Renal cortex interstitium (tissue), 11 donors: ENCODE results near the gene RGS19. TPM values are rescaled to one million over a fixed set of nuclear protein-coding genes. Genes with fewer than 3 reads are reported as not detected.
"Not testable (repeated sequence)": the region's sequence is repeated elsewhere in the genome, so short reads cannot be mapped to it uniquely, and the experiment has no call there.

Experiments used
- DNase-seq, 11 donors: peaks; one replicate each; pipeline ENCODE4 v3.0.0-alpha.2; 2013; ENCODE audit warnings: low read depth in 9 of 11, low spot score in 4 of 11; ENCODE audit errors: extremely low read depth in 1 of 11
- polyA plus RNA-seq, 3 donors: library from polyadenylated mRNA; unstranded; fragments of 120-200 nt; gene quantifications; one replicate each; pipeline ENCODE4 v1.2.1, GENCODE V29; 2013; ENCODE audit not compliant: insufficient read length in 3 of 3

The RGS19 gene
- polyA plus RNA-seq, 3 donors: 4.5 to 7.1 (median 5.7) TPM

DNA sequence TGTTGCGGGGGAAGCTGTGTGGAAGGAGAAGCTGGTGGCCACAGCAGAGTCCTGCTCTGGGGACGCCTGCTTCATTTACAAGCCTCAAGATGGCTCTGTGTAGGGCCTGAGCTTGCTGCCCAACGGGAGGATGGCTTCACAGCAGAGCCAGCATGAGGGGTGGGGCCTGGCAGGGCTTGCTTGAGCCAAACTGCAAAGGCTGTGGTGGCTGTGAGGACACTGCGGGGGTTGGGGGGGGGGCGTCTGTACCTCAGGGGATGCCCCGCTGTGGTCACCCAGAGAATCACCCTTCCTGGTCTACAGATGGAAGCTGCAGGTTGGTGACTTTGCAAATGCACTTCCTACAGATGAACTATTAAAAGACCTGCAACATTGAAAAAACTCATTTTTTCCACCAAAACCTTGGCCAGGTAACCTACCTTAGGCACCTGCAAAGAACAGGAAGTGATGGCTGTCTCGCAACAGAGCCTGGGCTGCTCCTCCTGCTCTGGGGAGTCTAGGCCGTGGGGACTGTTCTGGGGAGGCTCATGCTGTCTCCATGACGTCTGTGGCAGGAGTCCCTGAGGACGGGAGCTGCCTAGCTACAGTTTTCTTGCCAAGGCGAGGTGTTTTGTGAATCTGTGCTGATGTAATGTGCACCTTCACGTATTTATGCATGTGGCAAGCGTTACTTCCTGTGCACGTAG, 20.7 kb upstream of the RGS19 start:
- DNase-seq: no peak

DNA sequence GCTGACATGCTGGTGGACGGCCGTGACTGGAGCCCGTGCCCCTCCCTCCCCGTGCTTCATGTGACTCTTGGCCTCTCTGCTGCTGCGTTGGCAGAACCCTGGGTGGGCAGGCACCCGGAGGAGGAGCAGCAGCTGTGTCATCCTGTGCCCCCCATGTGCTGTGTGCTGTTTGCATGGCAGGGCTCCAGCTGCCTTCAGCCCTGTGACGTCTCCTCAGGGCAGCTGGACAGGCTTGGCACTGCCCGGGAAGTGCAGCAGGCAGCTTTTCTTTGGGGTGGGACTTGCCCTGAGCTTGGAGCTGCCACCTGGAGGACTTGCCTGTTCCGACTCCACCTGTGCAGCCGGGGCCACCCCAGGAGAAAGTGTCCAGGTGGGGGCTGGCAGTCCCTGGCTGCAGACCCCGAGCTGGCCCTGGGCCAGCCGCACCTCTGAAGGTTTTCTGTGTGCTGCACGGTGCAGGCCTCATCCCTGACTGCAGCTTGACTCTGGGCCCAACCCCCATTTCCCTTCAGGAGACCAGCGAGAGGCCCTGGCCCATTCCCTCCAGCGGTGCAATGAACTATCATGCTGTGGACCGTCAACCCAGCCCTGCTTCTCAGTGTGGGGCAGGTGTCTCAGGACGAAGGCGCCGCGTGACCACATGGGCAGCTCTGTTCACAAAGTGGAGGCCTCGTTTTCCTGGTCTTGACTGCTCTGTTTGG, 19.9 kb upstream of the RGS19 start:
- DNase-seq: no peak

DNA sequence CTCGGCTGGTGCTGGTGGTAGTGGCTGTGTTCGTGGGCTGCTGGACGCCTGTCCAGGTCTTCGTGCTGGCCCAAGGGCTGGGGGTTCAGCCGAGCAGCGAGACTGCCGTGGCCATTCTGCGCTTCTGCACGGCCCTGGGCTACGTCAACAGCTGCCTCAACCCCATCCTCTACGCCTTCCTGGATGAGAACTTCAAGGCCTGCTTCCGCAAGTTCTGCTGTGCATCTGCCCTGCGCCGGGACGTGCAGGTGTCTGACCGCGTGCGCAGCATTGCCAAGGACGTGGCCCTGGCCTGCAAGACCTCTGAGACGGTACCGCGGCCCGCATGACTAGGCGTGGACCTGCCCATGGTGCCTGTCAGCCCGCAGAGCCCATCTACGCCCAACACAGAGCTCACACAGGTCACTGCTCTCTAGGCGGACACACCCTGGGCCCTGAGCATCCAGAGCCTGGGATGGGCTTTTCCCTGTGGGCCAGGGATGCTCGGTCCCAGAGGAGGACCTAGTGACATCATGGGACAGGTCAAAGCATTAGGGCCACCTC, 19.2 kb upstream of the RGS19 start:
- DNase-seq: no peak

DNA sequence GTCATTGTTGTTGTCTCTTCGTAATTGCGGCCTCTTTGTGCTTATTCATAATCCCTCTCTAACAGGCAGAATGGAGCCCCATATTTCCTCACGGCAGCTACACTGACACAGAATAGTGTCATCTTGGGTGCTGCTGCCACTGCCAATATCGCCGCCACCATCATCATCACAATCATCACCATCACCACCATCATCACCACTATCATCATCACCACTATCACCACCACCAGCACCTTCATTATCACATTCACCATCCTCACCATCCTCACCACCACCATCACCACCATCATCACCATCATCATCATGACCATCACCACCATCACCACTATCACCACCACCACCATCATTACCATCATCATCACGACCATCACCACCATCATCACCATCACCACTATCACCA, 17.2 kb upstream of the RGS19 start:
- DNase-seq: no peak

DNA sequence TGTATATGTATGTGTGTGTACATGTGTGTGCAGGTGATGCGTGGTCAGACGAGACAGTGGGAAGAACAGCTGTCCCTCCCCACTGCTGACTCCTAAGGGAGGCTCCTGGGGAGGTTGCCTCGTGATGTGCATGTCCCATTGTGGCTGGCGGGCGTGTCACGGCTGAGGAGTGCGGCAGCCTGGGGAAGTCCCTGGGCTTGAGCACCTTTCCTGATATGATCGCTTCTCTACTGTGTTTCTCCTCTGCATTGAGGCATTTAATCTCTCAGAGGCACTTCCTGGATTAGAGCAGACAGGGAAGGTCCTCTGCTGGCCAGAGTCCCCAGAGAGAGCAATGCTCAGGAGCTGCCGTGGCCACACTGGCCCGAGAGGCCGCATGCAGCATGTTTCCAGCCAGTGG, 16.6 kb upstream of the RGS19 start:
- no peak for DNase-seq

DNA sequence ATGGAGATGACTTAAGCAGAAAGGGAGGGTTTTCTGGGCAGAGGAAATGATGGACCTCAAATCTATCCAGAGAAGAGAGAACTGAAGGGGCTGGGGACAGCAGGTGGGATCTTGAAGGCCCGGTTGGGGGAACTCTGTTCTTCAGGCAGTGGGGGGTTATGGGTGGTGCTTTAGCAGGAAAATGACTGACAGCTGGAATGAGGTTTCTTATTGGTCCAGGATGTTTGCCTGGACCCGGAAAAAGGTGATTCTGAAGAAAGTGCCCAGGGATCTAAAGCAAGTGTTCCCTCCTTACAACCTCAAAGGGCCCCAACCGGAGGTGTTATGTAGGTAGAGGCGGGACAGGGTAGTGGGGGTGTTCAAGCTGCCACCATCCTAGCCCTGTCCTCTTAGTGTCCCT, 16.1 kb upstream of the RGS19 start:
- DNase-seq: no peak

DNA sequence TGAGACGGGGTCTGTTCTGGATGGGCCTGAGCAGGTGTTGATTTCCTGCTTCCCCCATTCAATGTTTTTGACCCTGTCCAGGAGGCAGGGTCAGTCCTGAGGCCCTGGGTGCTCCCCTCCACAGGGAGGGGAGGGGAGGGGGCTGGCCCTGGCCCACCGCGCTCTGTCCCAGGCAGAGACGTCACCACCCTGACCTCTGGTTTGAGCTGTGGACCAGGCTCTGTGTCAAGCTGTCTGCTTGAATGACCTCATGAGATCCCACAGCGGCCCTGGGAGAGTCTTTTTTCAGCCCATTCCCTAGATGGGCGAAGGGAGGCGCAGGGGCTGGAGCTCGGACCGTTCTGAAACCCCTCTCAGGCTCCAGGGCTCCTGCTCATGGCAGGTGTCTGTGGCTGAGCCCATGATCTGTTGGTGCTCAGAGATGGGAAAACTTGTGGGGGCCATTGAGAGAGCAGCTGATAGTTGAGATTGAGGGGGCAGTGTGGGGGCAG, 13.7 kb upstream of the RGS19 start:
- DNase-seq: no peak

DNA sequence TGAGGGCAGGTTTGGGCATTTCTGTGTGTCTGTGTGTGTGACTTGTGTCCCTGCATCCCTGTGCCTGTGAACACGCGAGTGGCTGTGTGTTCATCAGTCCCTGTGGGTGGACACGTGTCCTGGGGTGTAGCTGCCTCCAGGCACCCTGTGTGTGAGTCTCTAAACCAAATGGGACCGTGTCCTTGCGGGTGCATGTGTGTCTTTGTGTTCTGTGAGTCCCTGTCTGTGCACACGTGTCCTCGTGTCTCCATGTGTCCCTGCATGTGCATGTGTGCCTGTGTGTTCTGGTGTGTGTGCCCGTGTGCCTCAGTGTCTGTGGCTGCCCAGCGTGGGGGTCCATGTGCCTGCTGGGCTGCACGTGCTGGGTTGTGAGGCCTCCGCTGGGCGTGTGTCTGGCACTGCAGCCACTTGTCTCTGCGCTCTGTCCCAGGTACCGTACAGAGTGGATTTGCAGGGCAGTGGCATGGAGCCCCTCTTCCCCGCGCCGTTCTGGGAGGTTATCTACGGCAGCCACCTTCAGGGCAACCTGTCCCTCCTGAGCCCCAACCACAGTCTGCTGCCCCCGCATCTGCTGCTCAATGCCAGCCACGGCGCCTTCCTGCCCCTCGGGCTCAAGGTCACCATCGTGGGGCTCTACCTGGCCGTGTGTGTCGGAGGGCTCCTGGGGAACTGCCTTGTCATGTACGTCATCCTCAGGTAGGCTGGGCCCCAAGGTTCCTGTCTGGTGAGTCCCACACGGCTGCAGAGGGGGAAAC, 13.1 kb upstream of the RGS19 start:
- DNase-seq: no peak

DNA sequence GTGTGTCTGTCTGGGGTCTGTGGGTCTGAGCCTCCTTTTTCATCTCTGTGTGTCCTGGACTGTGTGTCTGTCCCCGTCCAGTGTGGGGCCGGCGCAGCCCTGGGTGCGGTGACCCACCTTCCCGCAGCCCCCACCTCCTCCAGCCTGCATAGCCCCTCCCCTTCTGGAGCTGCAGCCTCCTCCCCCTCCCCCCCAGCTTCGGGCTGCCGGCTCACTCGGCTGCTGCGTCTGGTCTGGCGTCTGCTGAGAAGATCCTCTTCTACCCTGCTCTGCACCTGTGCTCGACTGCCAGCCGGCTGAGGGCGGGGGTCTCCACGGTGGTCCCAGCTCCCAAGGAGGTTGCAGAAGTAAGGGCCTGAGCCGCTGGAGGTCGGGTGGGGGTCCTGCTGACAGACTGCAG, 12.5 kb upstream of the RGS19 start:
- no peak for DNase-seq

DNA sequence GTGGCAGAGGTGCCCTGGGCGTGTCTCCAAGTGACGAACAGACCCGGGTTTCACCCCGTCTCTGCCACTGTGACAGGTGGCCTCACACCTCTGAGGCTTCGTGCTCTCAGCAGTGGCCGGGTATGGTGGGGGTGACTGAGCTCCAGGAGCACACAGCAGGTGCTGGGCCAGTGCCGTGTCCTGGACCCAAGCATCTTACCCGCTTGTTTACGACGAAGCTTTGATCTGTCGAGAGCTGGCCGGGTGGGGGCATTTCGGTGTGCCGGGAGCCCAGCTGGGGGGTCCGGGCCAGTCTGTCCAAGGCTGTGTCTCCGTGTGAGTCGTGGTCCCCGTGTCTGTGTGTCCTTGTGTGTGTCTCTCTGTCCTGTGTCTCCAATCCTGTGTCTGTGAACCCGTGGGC, 12.0 kb upstream of the RGS19 start:
- DNase-seq: no peak

DNA sequence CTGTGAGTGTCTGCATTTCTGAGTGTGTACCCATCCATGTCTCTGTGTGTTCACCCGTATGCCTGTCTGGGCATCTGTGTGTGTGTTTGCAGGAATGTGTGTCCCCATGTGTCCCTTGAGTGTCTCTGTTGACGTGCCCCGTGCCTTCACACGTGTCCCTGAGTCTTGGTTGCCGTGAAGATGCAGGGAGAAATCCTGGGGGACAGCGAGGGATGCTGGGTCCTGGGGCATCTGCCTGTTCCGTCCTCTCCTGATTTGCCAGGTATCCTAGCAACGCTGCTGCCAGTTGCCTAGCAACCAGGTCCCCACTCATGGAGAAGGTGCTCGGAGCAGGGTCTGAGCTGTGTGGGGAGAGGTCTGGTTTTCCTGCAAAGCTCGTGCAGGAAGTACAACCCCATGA, 10.8 kb upstream of the RGS19 start:
- DNase-seq: no peak

DNA sequence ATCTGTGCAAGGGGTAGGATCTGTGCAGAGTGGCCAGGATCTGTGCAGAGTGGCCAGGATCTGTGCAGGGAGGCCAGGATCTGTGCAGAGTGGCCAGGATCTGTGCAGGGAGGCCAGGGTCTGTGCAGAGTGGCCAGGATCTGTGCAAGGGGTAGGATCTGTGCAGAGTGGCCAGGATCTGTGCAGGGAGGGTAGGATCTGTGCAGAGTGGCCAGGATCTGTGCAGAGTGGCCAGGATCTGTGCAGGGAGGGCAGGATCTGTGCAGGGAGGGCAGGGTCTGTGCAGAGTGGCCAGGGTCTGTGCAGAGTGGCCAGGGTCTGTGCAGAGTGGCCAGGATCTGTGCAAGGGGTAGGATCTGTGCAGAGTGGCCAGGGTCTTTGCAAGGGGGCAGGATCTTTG, 9.3 kb upstream of the RGS19 start:
- not testable (repeated sequence) for DNase-seq

DNA sequence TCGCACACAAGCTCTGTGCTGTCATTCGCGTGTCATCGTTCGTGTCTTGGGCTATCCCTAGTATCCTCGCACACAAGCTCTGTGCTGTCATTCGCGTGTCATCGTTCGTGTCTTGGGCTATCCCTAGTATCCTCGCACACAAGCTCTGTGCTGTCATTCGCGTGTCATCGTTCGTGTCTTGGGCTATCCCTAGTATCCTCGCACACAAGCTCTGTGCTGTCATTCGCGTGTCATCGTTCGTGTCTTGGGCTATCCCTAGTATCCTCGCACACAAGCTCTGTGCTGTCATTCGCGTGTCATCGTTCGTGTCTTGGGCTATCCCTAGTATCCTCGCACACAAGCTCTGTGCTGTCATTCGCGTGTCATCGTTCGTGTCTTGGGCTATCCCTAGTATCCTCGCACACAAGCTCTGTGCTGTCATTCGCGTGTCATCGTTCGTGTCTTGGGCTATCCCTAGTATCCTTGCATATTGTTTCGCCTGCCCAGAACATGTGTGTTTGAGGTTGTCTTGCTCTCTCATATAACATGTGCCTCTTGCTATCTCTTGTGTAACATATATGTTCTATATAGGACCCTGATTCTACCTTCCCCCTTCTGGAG, 8.0 kb upstream of the RGS19 start:
- DNase-seq: not testable (repeated sequence)

DNA sequence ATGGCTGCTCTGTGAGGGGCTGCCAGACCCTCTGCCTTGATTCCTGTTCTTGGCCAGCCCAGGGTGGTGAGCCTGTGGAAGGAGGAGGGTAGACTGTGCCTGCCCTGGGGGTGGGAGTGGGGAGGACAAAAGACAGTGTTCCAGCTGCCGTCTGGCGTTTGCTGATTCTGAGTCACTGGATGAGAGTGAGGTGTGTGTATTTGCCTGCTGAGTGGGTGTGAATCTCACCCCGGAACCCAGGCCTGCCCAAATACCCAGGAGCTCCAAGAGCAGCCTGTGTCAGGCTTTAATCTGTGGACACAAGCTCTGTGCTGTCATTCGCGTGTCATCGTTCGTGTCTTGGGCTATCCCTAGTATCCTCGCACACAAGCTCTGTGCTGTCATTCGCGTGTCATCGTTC, 7.5 kb upstream of the RGS19 start:
- no peak for DNase-seq

DNA sequence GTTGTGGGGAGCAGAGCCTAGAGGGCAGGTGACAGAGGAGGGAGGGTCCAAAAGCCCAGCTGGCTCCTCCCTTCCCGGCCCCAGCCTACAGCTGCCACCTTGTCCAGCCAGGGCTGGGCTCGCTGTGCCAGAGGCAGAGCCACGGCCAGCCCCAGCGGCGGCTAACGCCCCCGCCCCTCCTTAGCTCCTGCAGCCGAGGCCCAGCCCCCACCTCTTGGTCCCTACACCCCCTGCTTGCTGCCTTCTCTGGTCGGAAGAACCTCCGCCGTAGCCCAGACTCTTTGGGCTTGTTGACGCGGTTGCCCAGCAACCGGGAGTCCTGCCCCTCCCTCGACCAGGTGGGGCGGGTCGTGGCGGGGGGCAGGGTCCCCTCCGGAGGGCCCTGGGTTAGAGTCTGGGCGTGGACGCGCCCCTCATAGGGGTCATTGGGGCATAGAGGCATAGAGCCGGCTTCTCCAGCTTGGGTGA, 5.4 kb upstream of the RGS19 start:
- DNase-seq: no peak

DNA sequence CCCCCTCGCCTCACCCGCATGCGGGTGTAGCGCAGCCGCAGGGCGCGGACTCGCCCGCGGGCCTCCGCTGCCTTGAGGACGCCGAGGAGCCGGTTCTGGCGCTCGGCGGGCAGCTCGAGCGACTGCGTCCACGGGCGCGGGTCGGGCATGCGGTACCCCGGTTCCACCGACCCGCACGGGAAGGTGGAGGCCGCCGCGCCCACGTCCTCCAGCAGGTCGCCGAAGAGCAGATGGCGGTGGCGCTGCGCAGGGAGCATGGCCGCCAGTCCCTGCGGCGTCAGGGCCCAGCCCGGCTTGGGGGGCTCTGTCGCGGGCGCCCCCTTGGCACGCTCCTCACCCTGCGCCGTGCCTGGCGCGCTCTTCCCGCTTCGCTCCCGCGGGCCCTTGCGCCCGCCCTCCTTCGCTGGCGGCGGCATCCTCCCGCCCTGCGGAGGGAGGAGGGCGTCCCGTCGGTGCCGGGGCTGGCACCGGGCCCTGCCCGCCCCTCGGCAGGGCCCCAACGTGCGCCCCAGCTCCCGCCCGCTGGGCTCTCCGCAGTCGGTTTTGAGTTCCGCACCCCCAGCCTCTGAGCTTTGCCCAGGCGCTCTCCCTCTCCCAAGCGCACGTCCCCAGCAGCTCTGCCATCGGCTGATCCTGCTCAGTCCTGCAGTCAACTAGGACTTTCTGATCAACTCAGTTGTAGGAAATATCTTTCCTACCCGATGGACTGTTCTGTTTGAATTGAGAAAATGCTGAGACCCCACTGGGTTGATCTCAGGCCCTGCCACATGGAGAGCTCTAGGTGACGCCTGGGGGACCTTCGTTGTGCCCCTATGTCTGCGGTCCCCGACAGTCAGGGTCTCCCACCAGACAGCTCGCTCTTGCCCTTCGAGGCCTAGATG, 4.7 kb upstream of the RGS19 start, which contains the start of gene LKAAEAR1:
Gene LKAAEAR1 (minus strand): TSS at position 595 of the 881 bp plus-strand sequence. CDS start 179 bp downstream, at position 416.
- no peak for DNase-seq

DNA sequence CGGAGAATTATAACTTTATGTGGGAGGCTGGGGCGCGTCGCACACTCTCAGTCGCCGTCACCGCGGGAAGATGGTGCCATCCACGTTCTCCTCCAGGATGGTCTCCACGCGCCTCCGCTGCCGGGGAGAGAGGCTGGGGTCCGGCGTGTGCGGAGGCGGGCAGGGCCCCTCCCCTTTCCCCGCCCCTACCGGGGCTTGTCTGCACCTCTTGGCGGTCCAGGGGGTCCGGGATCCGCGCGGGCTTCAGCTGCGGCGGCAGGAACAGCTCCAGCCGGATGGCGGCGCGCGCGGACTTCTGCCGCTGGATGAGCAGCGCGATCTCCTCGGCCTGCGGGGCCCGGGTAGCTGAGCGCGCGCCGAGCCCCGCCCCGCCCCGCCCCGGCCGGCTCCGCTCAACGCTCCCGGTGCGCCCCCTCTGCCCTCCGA, 4.1 kb upstream of the RGS19 start:
- peak in 6 of 11 donors; percentile 59 to 73 (median 68) for DNase-seq

DNA sequence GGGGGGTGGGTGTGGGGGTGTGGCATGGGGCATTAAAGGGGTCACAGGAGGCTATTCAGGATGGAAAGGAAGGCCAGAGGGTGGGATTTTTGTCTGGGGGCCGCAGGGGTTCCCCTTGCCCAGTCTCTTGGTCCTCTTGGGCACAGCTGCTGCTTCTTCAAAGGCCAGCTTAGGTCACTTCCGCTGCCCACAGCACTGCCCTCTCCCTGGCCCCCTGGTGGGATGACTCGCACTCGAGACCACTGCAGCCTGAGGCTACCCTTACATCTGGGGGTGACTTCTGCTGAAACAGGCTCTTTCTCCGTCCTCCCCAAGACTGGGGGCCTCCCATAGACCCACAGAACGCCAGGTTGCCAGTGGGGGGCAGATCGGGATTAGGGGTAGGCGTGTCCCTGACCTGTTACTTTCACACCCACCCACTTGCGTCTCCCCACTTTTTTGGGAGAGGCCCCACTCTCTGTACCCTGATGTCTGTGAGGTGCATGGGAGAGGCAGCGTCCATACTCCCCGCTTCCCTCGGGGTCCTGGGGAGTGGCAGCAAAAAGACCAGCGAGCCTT, 3.6 kb upstream of the RGS19 start:
- DNase-seq: no peak
